Gastroesophageal sphincter (tissue), 3 donors: Measurements from ENCODE around the gene PRB2.

ENCODE experiments used
- EP300 ChIP-seq: sonication (generic); formaldehyde crosslinking; IDR thresholded peaks from one replicate; pipeline ENCODE4 v1.6.1; 2017; ENCODE audit warnings: antibody characterized with exemption, mild to moderate bottlenecking
- POLR2A ChIP-seq, 2 donors: fragments of 450-650 bp; IDR thresholded peaks; one replicate each; pipeline ENCODE4 v1.6.1; 2017; ENCODE audit warnings: antibody characterized with exemption in 2 of 2, mild to moderate bottlenecking in 2 of 2, moderate library complexity in 1 of 2
- POLR2AphosphoS5 ChIP-seq: sonication (generic); formaldehyde crosslinking; IDR thresholded peaks from one replicate; pipeline ENCODE4 v1.6.1; 2017; ENCODE audit warnings: antibody characterized with exemption
- TF ChIP-seq, protein P1 (sequence below), 4 experiments: fragments of 200-600 bp in 2 of 4; fragments of 450-650 bp in 2 of 4; sonication (generic) in 1 of 4; IDR thresholded peaks; one replicate each; pipeline ENCODE4 v1.5.1; 2017 to 2019; ENCODE audit warnings: antibody characterized with exemption in 4 of 4, mild to moderate bottlenecking in 2 of 4, moderate library complexity in 2 of 4

DNA sequence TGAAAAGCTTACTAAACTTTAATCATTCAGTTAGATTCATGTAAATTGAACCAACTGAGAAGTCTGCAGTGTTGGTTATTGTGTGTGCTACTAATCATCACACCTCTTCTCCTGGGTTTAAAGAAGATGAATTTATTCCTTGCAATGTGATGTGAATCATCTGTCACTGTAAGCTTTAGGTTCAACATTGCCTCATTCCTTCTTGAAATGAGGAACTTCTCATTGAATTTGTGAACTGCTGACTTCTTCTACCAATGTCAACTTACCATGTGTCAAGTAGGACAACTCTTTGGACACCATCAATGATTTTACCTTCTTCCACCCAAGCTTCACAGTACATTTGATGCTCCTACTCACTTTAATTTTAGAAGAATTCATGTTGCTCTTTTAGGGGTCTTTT, 17.4 kb upstream of the PRB2 start:
- TF ChIP-seq, protein P1, sequence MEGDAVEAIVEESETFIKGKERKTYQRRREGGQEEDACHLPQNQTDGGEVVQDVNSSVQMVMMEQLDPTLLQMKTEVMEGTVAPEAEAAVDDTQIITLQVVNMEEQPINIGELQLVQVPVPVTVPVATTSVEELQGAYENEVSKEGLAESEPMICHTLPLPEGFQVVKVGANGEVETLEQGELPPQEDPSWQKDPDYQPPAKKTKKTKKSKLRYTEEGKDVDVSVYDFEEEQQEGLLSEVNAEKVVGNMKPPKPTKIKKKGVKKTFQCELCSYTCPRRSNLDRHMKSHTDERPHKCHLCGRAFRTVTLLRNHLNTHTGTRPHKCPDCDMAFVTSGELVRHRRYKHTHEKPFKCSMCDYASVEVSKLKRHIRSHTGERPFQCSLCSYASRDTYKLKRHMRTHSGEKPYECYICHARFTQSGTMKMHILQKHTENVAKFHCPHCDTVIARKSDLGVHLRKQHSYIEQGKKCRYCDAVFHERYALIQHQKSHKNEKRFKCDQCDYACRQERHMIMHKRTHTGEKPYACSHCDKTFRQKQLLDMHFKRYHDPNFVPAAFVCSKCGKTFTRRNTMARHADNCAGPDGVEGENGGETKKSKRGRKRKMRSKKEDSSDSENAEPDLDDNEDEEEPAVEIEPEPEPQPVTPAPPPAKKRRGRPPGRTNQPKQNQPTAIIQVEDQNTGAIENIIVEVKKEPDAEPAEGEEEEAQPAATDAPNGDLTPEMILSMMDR (IDR thresholded peaks at IDR 0.05): no peak
- TF ChIP-seq POLR2A (IDR thresholded peaks at IDR 0.05): no peak
- TF ChIP-seq EP300: no peak
- no peak for TF ChIP-seq POLR2AphosphoS5
